ENCODE measurements around the gene CARD16.

The CARD16 gene

DNA sequence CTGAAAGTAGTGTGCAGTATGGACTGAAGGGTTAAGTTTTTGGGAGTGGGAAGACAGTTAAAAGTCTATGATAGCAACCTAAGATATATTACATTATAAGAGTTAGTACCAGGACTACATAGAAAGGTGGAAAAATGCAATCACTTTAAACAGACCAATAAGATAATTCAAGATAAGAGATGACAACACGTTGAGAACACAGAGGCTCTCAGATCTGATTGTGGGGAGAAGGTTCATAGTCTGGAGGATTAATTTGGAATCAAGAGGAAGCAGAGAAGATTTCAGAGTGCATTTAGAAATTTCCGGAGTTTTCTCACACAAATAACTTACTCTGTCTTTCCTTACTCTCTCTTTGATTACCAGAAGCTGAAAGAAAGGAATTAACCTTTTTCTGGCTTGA lies 22.6 kb downstream of the CARD16 start:
- H3K4me3 ChIP-seq (ENCODE audit: low read depth, low read length), result no peak overlapping the region
- no peaks in the 10 kb centered on the region for H3K4me1 ChIP-seq (ENCODE audit: control insufficient read depth, insufficient read depth, low read length)
- POLR2A ChIA-PET, result no interaction called here
- no peak overlapping the region for H3K27ac ChIP-seq (ENCODE audit: extremely low read depth, low read depth, low read length)
- TF ChIP-seq, protein P1, sequence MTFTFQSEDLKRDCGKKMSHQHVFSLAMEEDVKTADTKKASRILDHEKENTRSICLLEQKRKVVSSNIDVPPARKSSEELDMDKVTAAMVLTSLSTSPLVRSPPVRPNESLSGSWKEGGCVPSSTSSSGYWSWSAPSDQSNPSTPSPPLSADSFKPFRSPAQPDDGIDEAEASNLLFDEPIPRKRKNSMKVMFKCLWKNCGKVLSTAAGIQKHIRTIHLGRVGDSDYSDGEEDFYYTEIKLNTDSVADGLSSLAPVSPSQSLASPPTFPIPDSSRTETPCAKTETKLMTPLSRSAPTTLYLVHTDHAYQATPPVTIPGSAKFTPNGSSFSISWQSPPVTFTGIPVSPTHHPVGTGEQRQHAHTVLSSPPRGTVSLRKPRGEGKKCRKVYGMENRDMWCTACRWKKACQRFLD (tag by site-specific recombination; IDR thresholded peaks at IDR 0.05), result no peak
- TF ChIP-seq ZNF48 (tag by site-specific recombination; IDR thresholded peaks at IDR 0.05) (no peak), SCRT1 (tag by site-specific recombination; IDR thresholded peaks at IDR 0.05; ENCODE audit: borderline replicate concordance) (no peak), ZNF596 (tag by site-specific recombination; IDR thresholded peaks at IDR 0.05) (no peak), ZNF211 (tag by site-specific recombination; IDR thresholded peaks at IDR 0.05; ENCODE audit: low read depth) (no peak), FEZF1 (tag by site-specific recombination; IDR thresholded peaks at IDR 0.05) (no peak), ZNF146 (tag by site-specific recombination; IDR thresholded peaks at IDR 0.05) (no peak), ZNF561 (tag by site-specific recombination; IDR thresholded peaks at IDR 0.05; ENCODE audit: borderline replicate concordance) (no peak), ZFP69B (tag by site-specific recombination; IDR thresholded peaks at IDR 0.05) (no peak), ZNF169 (tag by site-specific recombination; IDR thresholded peaks at IDR 0.05) (no peak), ZBTB20 (tag by site-specific recombination; IDR thresholded peaks at IDR 0.05) (no peak), ZNF629 (tag by site-specific recombination; IDR thresholded peaks at IDR 0.05) (no peak), ZNF133 (tag by site-specific recombination; IDR thresholded peaks at IDR 0.05) (no peak), ZSCAN16 (tag by site-specific recombination; IDR thresholded peaks at IDR 0.05) (no peak)
- TF ChIP-seq, protein P2, sequence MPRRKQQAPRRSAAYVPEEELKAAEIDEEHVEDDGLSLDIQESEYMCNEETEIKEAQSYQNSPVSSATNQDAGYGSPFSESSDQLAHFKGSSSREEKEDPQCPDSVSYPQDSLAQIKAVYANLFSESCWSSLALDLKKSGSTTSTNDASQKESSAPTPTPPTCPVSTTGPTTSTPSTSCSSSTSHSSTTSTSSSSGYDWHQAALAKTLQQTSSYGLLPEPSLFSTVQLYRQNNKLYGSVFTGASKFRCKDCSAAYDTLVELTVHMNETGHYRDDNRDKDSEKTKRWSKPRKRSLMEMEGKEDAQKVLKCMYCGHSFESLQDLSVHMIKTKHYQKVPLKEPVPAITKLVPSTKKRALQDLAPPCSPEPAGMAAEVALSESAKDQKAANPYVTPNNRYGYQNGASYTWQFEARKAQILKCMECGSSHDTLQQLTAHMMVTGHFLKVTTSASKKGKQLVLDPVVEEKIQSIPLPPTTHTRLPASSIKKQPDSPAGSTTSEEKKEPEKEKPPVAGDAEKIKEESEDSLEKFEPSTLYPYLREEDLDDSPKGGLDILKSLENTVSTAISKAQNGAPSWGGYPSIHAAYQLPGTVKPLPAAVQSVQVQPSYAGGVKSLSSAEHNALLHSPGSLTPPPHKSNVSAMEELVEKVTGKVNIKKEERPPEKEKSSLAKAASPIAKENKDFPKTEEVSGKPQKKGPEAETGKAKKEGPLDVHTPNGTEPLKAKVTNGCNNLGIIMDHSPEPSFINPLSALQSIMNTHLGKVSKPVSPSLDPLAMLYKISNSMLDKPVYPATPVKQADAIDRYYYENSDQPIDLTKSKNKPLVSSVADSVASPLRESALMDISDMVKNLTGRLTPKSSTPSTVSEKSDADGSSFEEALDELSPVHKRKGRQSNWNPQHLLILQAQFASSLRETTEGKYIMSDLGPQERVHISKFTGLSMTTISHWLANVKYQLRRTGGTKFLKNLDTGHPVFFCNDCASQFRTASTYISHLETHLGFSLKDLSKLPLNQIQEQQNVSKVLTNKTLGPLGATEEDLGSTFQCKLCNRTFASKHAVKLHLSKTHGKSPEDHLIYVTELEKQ (tag by site-specific recombination; IDR thresholded peaks at IDR 0.05; ENCODE audit: borderline replicate concordance), result no peak
- TF ChIP-seq, protein P3, sequence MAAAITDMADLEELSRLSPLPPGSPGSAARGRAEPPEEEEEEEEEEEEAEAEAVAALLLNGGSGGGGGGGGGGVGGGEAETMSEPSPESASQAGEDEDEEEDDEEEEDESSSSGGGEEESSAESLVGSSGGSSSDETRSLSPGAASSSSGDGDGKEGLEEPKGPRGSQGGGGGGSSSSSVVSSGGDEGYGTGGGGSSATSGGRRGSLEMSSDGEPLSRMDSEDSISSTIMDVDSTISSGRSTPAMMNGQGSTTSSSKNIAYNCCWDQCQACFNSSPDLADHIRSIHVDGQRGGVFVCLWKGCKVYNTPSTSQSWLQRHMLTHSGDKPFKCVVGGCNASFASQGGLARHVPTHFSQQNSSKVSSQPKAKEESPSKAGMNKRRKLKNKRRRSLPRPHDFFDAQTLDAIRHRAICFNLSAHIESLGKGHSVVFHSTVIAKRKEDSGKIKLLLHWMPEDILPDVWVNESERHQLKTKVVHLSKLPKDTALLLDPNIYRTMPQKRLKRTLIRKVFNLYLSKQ (tag by site-specific recombination; IDR thresholded peaks at IDR 0.05; ENCODE audit: borderline replicate concordance), result no peak
- TF ChIP-seq, protein P4, sequence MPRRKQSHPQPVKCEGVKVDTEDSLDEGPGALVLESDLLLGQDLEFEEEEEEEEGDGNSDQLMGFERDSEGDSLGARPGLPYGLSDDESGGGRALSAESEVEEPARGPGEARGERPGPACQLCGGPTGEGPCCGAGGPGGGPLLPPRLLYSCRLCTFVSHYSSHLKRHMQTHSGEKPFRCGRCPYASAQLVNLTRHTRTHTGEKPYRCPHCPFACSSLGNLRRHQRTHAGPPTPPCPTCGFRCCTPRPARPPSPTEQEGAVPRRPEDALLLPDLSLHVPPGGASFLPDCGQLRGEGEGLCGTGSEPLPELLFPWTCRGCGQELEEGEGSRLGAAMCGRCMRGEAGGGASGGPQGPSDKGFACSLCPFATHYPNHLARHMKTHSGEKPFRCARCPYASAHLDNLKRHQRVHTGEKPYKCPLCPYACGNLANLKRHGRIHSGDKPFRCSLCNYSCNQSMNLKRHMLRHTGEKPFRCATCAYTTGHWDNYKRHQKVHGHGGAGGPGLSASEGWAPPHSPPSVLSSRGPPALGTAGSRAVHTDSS (tag by site-specific recombination; IDR thresholded peaks at IDR 0.05), result no peak
- no peaks in the 10 kb centered on the region for H3K36me3 ChIP-seq (ENCODE audit: control insufficient read depth in 2 of 2, insufficient read depth in 1 of 2, low read length in 2 of 2)
- CTCF ChIA-PET, result no interaction called here
- no peaks in the 10 kb centered on the region for H3K9me3 ChIP-seq (ENCODE audit: control insufficient read depth, insufficient read depth, low read depth, low read length)

DNA sequence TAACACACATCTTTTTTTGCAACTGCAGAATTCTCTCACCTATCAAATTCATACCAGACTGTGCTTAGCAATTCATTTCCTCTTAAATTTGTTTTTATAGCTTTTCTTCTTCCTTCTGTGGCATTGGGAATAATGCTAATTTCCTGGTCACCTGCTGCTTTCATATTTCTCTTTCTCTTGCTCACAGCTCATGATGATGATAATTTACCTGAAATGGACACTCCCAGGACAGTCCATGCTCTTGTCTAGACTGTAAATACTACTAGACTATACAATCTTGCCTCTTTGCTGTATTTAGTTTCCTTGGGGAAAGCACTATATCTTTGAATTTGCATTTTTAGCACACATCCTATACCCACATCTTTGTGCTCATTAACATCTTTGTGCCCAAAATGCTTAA lies 37.7 kb downstream of the CARD16 start:
- ChIA-PET CTCF (interaction anchor here (0.7 kb wide), 1 partner anchor 212 kb away, joined by 4 read pairs; no protein-coding TSS in a partner anchor), POLR2A (no interaction called here)
- Histone ChIP-seq H3K9me3 (ENCODE audit: control insufficient read depth, insufficient read depth, low read depth, low read length) (no peaks in the 10 kb centered on the region), H3K36me3 (ENCODE audit: control insufficient read depth in 2 of 2, insufficient read depth in 1 of 2, low read length in 2 of 2) (no peaks in the 10 kb centered on the region), H3K4me3 (ENCODE audit: low read depth, low read length) (no peak overlapping the region), H3K27ac (ENCODE audit: extremely low read depth, low read depth, low read length) (no peak overlapping the region), H3K4me1 (ENCODE audit: control insufficient read depth, insufficient read depth, low read length) (no peaks in the 10 kb centered on the region)
- TF ChIP-seq, protein P5, sequence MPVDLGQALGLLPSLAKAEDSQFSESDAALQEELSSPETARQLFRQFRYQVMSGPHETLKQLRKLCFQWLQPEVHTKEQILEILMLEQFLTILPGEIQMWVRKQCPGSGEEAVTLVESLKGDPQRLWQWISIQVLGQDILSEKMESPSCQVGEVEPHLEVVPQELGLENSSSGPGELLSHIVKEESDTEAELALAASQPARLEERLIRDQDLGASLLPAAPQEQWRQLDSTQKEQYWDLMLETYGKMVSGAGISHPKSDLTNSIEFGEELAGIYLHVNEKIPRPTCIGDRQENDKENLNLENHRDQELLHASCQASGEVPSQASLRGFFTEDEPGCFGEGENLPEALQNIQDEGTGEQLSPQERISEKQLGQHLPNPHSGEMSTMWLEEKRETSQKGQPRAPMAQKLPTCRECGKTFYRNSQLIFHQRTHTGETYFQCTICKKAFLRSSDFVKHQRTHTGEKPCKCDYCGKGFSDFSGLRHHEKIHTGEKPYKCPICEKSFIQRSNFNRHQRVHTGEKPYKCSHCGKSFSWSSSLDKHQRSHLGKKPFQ (tag by site-specific recombination; IDR thresholded peaks at IDR 0.05), result no peak
- TF ChIP-seq ZNF266 (tag by site-specific recombination; IDR thresholded peaks at IDR 0.05; ENCODE audit: low read depth) (no peak), ZBTB21 (tag by site-specific recombination; IDR thresholded peaks at IDR 0.05) (no peak)
